IMR-90 (cell line): ENCODE data around the gene ALCAM. TPM values are rescaled to one million over a fixed set of nuclear protein-coding genes. Genes with fewer than 3 reads are reported as not detected.

Source experiments
- ATAC-seq: fragments of 200-7000 bp; cut with Tn5 transposase; 2 replicates; pipeline ENCODE4 v1.9.1; 2020; ENCODE audit warnings: low read depth, mild to moderate bottlenecking, moderate library complexity
- BruUV-seq: library from RNA; stranded (reverse); fragments of 400-500 nt; replicated peaks from 2 replicates; lab custom pipeline; 2021; lab: Mats Ljungman, UMichigan
- CTCF ChIA-PET: fragments of 300-600 bp; formaldehyde crosslinking; extraction: SDS; loops from one replicate; lab custom pipeline; 2021; ENCODE audit warnings: antibody characterized with exemption; lab: Yijun Ruan, JAX
- POLR2A ChIA-PET: fragments of 300-600 bp; sonication (Branson Sonifier 250); formaldehyde crosslinking; loops from one replicate; lab custom pipeline; 2022; ENCODE audit warnings: antibody characterized with exemption; ENCODE audit not compliant: unreplicated experiment; lab: Charles Lee
- DNase-seq: peaks from one replicate; pipeline ENCODE4 v3.0.0; 2013
- H2AFZ ChIP-seq: replicated peaks from 2 replicates; pipeline ENCODE3; 2013; ENCODE audit warnings: low read length, mild to moderate bottlenecking; ENCODE audit not compliant: poor library complexity
- H2AK5ac ChIP-seq: 2 replicates; pipeline ENCODE4 v1.6.1; 2013; ENCODE audit warnings: low read depth, low read length, inconsistent platforms
- H2AK9ac ChIP-seq: replicated peaks from 2 replicates; pipeline ENCODE3; 2013; ENCODE audit warnings: mild to moderate bottlenecking, low read depth, low read length, moderate library complexity; ENCODE audit not compliant: poor library complexity
- H2BK120ac ChIP-seq: 2 replicates; pipeline ENCODE4 v1.6.1; 2013; ENCODE audit warnings: low read depth, low read length, inconsistent platforms
- H2BK15ac ChIP-seq: 3 replicates; pipeline ENCODE4 v1.6.1; 2013; ENCODE audit warnings: low read depth, low read length, inconsistent platforms
- H2BK20ac ChIP-seq: 2 replicates; pipeline ENCODE4 v1.6.1; 2013; ENCODE audit warnings: low read depth, mild to moderate bottlenecking, inconsistent platforms, low read length, moderate library complexity
- H2BK5ac ChIP-seq: 2 replicates; pipeline ENCODE4 v1.6.1; 2013; ENCODE audit warnings: mild to moderate bottlenecking, low read depth, low read length, inconsistent platforms; ENCODE audit not compliant: poor library complexity, severe bottlenecking
- H3K14ac ChIP-seq: replicated peaks from 2 replicates; pipeline ENCODE4 v1.6.1; 2013; ENCODE audit warnings: low read depth, low read length, inconsistent platforms
- H3K18ac ChIP-seq: 2 replicates; pipeline ENCODE4 v1.6.1; 2013; ENCODE audit warnings: low read depth, low read length, control low read depth
- H3K23ac ChIP-seq: 2 replicates; pipeline ENCODE4 v1.6.1; 2013; ENCODE audit warnings: low read depth, low read length, inconsistent platforms
- H3K27ac ChIP-seq: 2 replicates; pipeline ENCODE4 v1.5.1; 2013; ENCODE audit warnings: mild to moderate bottlenecking, control low read depth, low read length; ENCODE audit not compliant: insufficient read depth
- H3K27me3 ChIP-seq: 2 replicates; pipeline ENCODE4 v1.6.1; 2013; ENCODE audit warnings: low read length; ENCODE audit not compliant: control insufficient read depth, insufficient read depth
- H3K36me3 ChIP-seq: 2 replicates; pipeline ENCODE4 v1.6.1; 2013; ENCODE audit warnings: low read length, mixed read lengths; ENCODE audit not compliant: control insufficient read depth, insufficient read depth
- H3K4ac ChIP-seq: 2 replicates; pipeline ENCODE4 v1.6.1; 2013; ENCODE audit warnings: low read depth, low read length, inconsistent platforms
- H3K4me1 ChIP-seq: 2 replicates; pipeline ENCODE4 v1.6.1; 2013; ENCODE audit warnings: low read length, mixed read lengths; ENCODE audit not compliant: control insufficient read depth, insufficient read depth
- H3K4me2 ChIP-seq: 2 replicates; pipeline ENCODE4 v1.6.1; 2013; ENCODE audit warnings: low read depth, mild to moderate bottlenecking, control low read depth, low read length, moderate library complexity
- H3K4me3 ChIP-seq: 2 replicates; pipeline ENCODE4 v1.5.1; 2013; ENCODE audit warnings: low read depth, mild to moderate bottlenecking, control low read depth, low read length, moderate library complexity; ENCODE audit not compliant: insufficient read depth
- H3K56ac ChIP-seq: 2 replicates; pipeline ENCODE4 v1.6.1; 2013; ENCODE audit warnings: low read length, inconsistent platforms; ENCODE audit not compliant: insufficient read depth; ENCODE audit errors: extremely low read depth
- H3K79me1 ChIP-seq, 2 experiments: 2 replicates each; pipeline ENCODE4 v1.6.1; 2013; ENCODE audit warnings: low read length in 2 of 2, inconsistent platforms in 1 of 2, low read depth in 1 of 2
- H3K9ac ChIP-seq: 2 replicates; pipeline ENCODE4 v1.6.1; 2013; ENCODE audit warnings: low read depth, low read length, control low read depth
- H3K9me1 ChIP-seq: 2 replicates; pipeline ENCODE4 v1.6.1; 2013; ENCODE audit warnings: low read length, inconsistent platforms; ENCODE audit not compliant: insufficient read depth
- H3K9me3 ChIP-seq: 2 replicates; pipeline ENCODE4 v1.6.1; 2013; ENCODE audit warnings: low read length; ENCODE audit not compliant: control insufficient read depth, insufficient read depth
- H4K20me1 ChIP-seq: 2 replicates; pipeline ENCODE4 v1.6.1; 2013; ENCODE audit warnings: low read length, inconsistent platforms; ENCODE audit not compliant: insufficient read depth
- H4K5ac ChIP-seq: 2 replicates; pipeline ENCODE4 v1.6.1; 2013; ENCODE audit warnings: mild to moderate bottlenecking, low read depth, low read length, control low read depth
- H4K8ac ChIP-seq, 2 experiments: 2 replicates each; pipeline ENCODE4 v1.6.1; 2013; ENCODE audit warnings: low read depth in 2 of 2, low read length in 2 of 2, control low read depth in 1 of 2, inconsistent platforms in 1 of 2
- H4K91ac ChIP-seq: 2 replicates; pipeline ENCODE4 v1.6.1; 2013; ENCODE audit warnings: low read depth, low read length, inconsistent platforms; ENCODE audit not compliant: insufficient read depth
- BHLHE40 ChIP-seq: fragments of 150-350 bp; IDR thresholded peaks from 2 replicates; pipeline ENCODE4 v1.6.1; 2016; ENCODE audit warnings: mild to moderate bottlenecking, low read depth, low read length
- CEBPB ChIP-seq: IDR thresholded peaks from 2 replicates; pipeline ENCODE4 v1.6.1; 2012; ENCODE audit warnings: low read depth, low read length, improper control_type of control experiment
- CHD1 ChIP-seq: IDR thresholded peaks from 2 replicates; pipeline ENCODE4 v1.6.1; 2012; ENCODE audit warnings: low read depth, low read length, improper control_type of control experiment
- MAFK ChIP-seq: IDR thresholded peaks from 2 replicates; pipeline ENCODE4 v1.6.1; 2012; ENCODE audit warnings: low read depth, low read length, improper control_type of control experiment
- MAZ ChIP-seq: IDR thresholded peaks from 2 replicates; pipeline ENCODE4 v1.6.1; 2012; ENCODE audit warnings: low read depth, mild to moderate bottlenecking, low read length, improper control_type of control experiment, moderate library complexity, borderline replicate concordance
- MXI1 ChIP-seq: IDR thresholded peaks from 2 replicates; pipeline ENCODE4 v1.6.1; 2012; ENCODE audit warnings: low read depth, mild to moderate bottlenecking, low read length, moderate library complexity, borderline replicate concordance
- NFE2L2 ChIP-seq: fragments of 150-350 bp; IDR thresholded peaks from 2 replicates; pipeline ENCODE4 v1.6.1; 2016; ENCODE audit warnings: low read depth, mild to moderate bottlenecking, low read length
- POLR2A ChIP-seq: IDR thresholded peaks from 2 replicates; pipeline ENCODE4 v1.6.1; 2012; ENCODE audit warnings: mild to moderate bottlenecking, low read depth, low read length
- SMC3 ChIP-seq: fragments of 150-350 bp; IDR thresholded peaks from 2 replicates; pipeline ENCODE4 v1.6.1; 2016; ENCODE audit warnings: low read depth, mild to moderate bottlenecking, antibody characterized with exemption, low read length, moderate library complexity
- USF2 ChIP-seq: fragments of 150-350 bp; IDR thresholded peaks from 2 replicates; pipeline ENCODE4 v1.6.1; 2017; ENCODE audit warnings: mild to moderate bottlenecking, antibody characterized with exemption, low read length, low read depth
- WGBS, 2 experiments: methylation state at CpG; one replicate each; pipeline versions ENCODE4 v1.1.5 to v1.1.7; 2013; ENCODE audit warnings: missing lambda C conversion rate in 2 of 2; ENCODE audit not compliant: insufficient read length in 1 of 2; ENCODE audit errors: extremely low coverage in 2 of 2; 5-methylcytosine and 5-hydroxymethylcytosine counted together
- dilution Hi-C: fragments of 300-500 bp; cut with HindIII; formaldehyde crosslinking; loops from one replicate; pipeline ENCODE4 v1.14.3; 2018; ENCODE audit warnings: low sequenced_read_pairs; ENCODE audit not compliant: unreplicated experiment
- in situ Hi-C: fragments of 300-500 bp; cut with MboI; formaldehyde crosslinking; loops from 3 replicates; pipeline ENCODE4 v1.14.3; 2019; ENCODE audit warnings: low sequenced_read_pairs, inconsistent platforms, mixed read lengths
- intact Hi-C: fragments of 100-400 bp; cut with micrococcal nuclease; formaldehyde crosslinking; loops from 2 replicates; pipeline ENCODE4 v1.10.0; 2022
- polyA plus RNA-seq, 3 experiments: library from polyadenylated mRNA; depleted of rRNA; stranded (reverse); fragments of >200 nt; gene quantifications; 2 replicates each; pipeline ENCODE4 v1.2.3, GENCODE V29; 2012; ENCODE audit warnings: low replicate concordance in 1 of 3
- total RNA-seq: library from RNA; depleted of rRNA; stranded (reverse); fragments of >200 nt; gene quantifications from 2 replicates; pipeline ENCODE4 v1.2.3, GENCODE V29; 2012
- TF ChIP-seq, protein P1 (sequence below): conservative IDR thresholded peaks from 2 replicates; pipeline ENCODE4 v1.5.1; 2012; ENCODE audit warnings: mild to moderate bottlenecking, low read depth, low read length, improper control_type of control experiment

The ALCAM gene
- total and polyA plus RNA-seq, 2 of the 4 experiments (the other 2 are of a cell fraction), result 117 to 423 TPM

GRCh38 chr3:105409364-105409763, 42.7 kb downstream of the ALCAM start:
- no peak overlapping the region for H3K9ac ChIP-seq
- H4K20me1 ChIP-seq, result no peaks in the 10 kb centered on the region; the same call in 1 of the 2 replicates
- no peak overlapping the region for H3K56ac ChIP-seq
- H4K91ac ChIP-seq, result no peak overlapping the region
- no peaks in the 10 kb centered on the region; the same call in 1 of the 2 replicates for H3K4me1 ChIP-seq
- no peak overlapping the region for H3K4me2 ChIP-seq
- H4K5ac ChIP-seq, result no peak overlapping the region
- no peak overlapping the region for H2AK9ac ChIP-seq
- H3K4me3 ChIP-seq, result no peak overlapping the region
- H3K4ac ChIP-seq, result no peak overlapping the region
- in situ Hi-C loops (no loop called here), dilution Hi-C loops (no loop called here), intact Hi-C loops (no loop called here)
- no peak for ATAC-seq
- ChIA-PET POLR2A (no interaction called here), CTCF (no interaction called here)
- no peak overlapping the region for H2BK5ac ChIP-seq
- H3K23ac ChIP-seq, result no peak overlapping the region
- no peak overlapping the region for H3K18ac ChIP-seq
- WGBS, 2 experiments, result no CpG with 5 or more reads among the region's 2 CpGs
- no peaks in the 10 kb centered on the region for H3K27me3 ChIP-seq
- no peak overlapping the region for H3K27ac ChIP-seq
- H3K36me3 ChIP-seq, result no peaks in the 10 kb centered on the region
- no peaks in the 10 kb centered on the region; the same call in 1 of the 2 replicates for H3K9me1 ChIP-seq
- H4K8ac ChIP-seq, result no peak overlapping the region
- H2AFZ ChIP-seq, result no peak overlapping the region
- peaks cover 20 to 46% of the 10 kb centered on the region in 2 experiments for H3K79me1 ChIP-seq
- no peak overlapping the region for H2AK5ac ChIP-seq
- no peak overlapping the region for H2BK120ac ChIP-seq
- TF ChIP-seq, protein P1, sequence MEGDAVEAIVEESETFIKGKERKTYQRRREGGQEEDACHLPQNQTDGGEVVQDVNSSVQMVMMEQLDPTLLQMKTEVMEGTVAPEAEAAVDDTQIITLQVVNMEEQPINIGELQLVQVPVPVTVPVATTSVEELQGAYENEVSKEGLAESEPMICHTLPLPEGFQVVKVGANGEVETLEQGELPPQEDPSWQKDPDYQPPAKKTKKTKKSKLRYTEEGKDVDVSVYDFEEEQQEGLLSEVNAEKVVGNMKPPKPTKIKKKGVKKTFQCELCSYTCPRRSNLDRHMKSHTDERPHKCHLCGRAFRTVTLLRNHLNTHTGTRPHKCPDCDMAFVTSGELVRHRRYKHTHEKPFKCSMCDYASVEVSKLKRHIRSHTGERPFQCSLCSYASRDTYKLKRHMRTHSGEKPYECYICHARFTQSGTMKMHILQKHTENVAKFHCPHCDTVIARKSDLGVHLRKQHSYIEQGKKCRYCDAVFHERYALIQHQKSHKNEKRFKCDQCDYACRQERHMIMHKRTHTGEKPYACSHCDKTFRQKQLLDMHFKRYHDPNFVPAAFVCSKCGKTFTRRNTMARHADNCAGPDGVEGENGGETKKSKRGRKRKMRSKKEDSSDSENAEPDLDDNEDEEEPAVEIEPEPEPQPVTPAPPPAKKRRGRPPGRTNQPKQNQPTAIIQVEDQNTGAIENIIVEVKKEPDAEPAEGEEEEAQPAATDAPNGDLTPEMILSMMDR, result no peak
- TF ChIP-seq MAZ (no peak), USF2 (no peak), MXI1 (no peak), NFE2L2 (no peak), BHLHE40 (no peak), MAFK (no peak), POLR2A (no peak), SMC3 (no peak), CEBPB (no peak), CHD1 (no peak)
- no peak overlapping the region for H3K14ac ChIP-seq
- H3K9me3 ChIP-seq, result no peaks in the 10 kb centered on the region
- BruUV-seq, result no TSS peak
- no peak overlapping the region for H2BK20ac ChIP-seq
- DNase-seq, result no peak
- H2BK15ac ChIP-seq, result no peak overlapping the region
